ENCODE data around the gene SLC30A3. TPM values are rescaled to one million over a fixed set of nuclear protein-coding genes. Genes with fewer than 3 reads are reported as not detected.

SLC30A3 gene
- total RNA-seq = not detected

GRCh38 chr2:27262379-27263286, at the start of gene SLC30A3:
SLC30A3 (minus strand) TSS chr2:27263047; CDS start chr2:27262906, 141 bp downstream.
- TF ChIP-seq CTCF (IDR thresholded peaks at IDR 0.05; ENCODE audit: low read depth) = no peak

GRCh38 chr2:27312152-27312551, 49.3 kb upstream of the SLC30A3 start:
- no peak for TF ChIP-seq CTCF (IDR thresholded peaks at IDR 0.05; ENCODE audit: low read depth)

- TF ChIP-seq CTCF (IDR thresholded peaks at IDR 0.05; ENCODE audit: low read depth) = no peak
Observed at GRCh38 chr2:27309651-27310050, 46.8 kb upstream of the SLC30A3 start.

GRCh38 chr2:27308359-27308881, 45.6 kb upstream of the SLC30A3 start, which contains the start of gene UCN:
UCN (minus strand) TSS chr2:27308445; CDS start chr2:27307895, 550 bp downstream.
- TF ChIP-seq CTCF (IDR thresholded peaks at IDR 0.05; ENCODE audit: low read depth) = no peak

GRCh38 chr2:27307545-27308358, 44.9 kb upstream of the SLC30A3 start:
- no peak for TF ChIP-seq CTCF (IDR thresholded peaks at IDR 0.05; ENCODE audit: low read depth)

GRCh38 chr2:27307287-27307544, 44.4 kb upstream of the SLC30A3 start:
- no peak for TF ChIP-seq CTCF (IDR thresholded peaks at IDR 0.05; ENCODE audit: low read depth)
